UCSD-AML1 (cell line): ENCODE results near the gene CLTA.

ENCODE experiments used
- DNase-seq: peaks from one replicate; lab custom pipeline; 2025; ENCODE audit not compliant: unreplicated experiment; lab: John Stamatoyannopoulos, UW

Gene CLTA, protein sequence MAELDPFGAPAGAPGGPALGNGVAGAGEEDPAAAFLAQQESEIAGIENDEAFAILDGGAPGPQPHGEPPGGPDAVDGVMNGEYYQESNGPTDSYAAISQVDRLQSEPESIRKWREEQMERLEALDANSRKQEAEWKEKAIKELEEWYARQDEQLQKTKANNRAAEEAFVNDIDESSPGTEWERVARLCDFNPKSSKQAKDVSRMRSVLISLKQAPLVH

DNA sequence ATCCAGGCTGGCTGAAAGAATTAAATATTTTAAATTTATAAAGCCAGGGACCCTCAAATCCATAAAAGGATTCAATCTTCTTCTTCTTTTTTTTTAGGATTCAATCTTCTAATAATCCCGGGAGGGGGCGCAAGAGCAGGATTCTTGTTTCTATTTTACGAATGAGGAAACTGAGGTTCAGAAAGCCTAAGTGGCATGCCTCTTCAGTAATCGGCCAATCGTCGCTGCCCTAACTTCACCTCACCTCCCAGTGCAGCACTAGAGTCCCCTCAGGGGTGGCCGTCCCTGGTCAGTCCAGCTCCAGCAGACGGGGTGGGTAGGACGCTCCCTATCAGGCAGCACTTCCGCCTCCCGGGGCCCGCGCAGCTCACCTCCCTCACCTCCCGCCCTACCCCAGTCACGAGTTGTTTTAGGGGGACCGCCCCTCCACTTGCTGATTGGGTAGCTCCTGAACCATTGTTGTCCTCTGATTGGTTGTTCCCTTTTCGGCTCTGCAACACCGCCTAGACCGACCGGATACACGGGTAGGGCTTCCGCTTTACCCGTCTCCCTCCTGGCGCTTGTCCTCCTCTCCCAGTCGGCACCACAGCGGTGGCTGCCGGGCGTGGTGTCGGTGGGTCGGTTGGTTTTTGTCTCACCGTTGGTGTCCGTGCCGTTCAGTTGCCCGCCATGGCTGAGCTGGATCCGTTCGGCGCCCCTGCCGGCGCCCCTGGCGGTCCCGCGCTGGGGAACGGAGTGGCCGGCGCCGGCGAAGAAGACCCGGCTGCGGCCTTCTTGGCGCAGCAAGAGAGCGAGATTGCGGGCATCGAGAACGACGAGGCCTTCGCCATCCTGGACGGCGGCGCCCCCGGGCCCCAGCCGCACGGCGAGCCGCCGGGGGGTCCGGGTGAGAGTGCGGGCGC lies at the start of gene CLTA:
TSS of gene CLTA (plus strand) at position 534 of the 902 bp plus-strand sequence. CDS start at position 670, 136 bp downstream.
- DNase-seq = peak; percentile 94

DNA sequence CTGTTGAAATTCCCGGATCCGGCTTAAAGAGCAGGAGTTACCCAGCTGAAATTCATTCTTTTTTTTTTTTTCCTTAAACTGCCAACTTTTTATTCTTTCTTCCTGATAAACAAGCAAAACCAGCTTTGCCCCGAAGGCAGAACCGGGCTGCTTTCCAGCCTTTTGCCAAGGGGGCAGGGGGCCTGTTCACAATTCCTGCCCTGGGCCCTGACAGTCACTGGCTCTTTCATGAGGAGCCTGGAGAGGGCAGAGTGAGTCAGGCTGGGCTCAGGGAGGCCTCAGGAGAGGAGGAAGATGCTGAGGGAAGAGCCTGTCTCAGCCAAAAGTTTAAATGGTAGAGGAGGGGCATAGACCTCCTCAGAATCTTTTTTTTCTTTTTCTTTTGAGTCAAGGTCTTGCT lies 49.4 kb upstream of the CLTA start:
- DNase-seq = no peak

DNA sequence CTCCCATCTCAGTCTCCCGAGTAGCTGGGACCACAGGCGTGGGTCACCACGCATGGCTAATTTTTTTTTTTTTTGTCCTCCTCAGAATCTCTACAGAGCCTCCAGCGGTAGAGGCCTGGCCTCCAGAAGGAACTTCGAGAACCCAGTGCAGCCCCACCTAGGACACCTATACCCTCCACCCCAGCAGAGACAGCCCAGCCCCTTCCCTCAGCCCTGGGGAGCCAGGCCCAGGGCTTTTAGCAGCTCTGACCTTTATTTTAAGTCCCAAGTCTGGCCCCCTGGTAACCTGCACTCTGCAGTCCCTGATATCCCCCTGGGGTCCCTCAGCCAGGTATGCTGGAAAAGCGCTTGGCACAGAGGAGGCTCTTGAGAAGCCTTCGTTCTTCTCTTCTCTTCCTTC lies 49.0 kb upstream of the CLTA start:
- no peak for DNase-seq

DNA sequence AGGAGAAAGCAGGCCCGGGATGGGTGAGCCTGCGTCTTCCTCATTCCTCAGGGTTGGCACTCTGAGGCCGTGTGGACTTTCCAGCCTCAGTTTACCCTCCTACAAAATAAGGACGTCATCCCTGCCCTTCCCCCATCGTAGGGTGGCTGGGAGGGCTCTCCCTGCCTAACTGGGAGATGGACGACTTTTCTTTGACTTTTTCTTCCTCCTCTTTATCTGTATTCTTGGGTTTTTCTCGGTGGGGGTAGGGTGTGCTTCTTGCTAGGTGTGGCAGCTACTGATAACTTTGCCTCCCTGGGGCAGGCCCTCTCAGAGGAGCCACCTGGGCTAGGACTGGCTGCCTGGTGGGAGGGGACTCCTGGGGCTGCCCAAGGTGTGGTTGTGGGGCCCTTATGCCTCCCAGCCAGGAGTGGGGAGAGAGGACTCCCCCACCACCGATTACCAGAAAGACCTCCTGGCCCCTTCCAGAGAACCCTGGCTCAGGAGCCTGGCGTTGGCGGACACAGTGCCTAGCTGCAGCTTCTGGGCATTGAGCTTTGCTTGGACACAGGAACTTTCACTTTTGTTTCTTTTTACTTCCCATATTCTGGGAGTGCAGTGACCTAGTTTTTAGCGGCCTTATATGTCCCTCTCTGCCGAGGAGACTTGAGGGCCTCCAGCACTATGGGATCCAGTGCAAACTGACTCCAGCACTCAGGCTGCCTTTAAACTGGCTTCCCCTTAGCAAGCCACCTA lies 48.0 kb upstream of the CLTA start:
- DNase-seq = peak; percentile 45

DNA sequence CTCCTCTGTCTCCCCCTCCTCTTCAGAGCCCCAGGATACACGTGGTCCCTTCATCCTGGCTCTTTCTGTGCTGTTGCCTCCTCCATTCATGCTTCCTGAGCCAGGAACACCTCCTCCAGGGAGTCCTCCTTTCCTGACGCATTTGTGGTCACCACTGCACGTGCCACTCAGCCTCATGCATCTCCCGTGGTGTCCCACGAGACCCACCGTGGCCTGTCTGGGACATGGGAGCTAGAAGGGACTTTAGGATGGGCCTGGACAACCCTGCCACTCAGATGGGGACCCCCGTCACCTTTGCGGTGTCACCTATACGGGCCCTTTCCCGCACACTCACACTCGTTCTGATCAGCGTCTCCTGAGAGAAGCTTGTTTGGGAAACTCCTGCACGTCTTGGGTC lies 47.5 kb upstream of the CLTA start:
- no peak for DNase-seq

DNA sequence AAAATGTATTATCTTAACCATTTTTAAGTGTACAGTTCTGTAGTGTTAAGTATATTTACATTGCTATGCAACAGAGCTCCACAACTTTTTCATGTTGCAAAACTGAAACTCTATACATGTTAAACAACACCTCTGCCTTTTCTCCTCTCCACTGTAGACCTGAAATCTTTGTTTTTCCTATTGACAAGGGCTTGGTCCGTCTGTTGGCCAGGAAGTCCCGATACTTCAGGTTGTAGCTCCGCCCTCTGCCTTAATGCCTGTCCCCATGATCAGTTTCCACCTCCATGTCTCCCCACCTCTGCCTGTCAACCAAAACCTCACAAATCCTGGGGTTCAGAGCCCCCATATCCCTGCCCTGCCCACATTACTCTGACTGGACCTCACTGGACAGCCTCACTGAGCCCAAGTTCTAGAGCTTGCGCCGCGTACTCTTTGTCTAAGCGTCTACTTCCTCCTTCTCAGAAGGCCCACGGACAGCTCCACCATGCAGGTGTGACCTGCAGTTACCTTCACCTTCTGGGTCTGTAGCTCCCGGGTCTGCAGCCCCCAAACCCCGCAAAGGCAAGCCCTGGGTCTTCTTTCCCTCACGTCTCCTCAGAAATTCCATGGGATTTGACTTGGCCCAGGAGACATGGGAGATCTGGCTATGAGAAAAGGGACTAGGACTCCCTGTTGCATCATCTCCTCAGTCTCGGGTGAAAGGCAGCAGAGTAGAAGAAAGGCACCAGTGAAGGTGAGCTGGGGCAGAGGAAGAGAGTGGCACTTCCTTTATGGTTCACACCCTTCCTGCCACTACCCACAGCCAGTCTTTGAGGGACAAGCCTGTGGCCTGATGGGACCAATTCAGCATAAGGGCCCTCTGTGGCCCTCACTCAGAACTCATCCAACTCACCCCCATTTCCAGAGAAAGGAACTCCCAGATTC lies 46.1 kb upstream of the CLTA start:
- peak; percentile 51 for DNase-seq

DNA sequence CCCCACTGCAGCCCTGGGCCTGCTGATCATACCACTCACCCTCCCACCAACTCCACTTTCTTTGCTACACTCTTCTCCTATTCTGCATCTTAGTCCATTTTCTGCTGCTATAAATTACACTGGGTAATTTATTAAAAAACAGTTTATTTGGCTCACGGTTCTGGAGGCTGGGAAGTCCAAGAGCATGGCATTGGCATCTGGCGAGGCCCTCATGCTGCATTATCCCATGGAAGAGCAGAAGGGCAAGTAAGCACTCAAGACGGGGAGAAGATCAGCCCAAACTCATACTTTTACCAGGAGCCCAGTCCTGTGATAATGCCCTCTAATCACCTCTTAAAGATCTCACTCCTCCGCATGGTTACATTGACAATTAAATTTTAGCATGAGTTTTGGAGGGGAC lies 44.8 kb upstream of the CLTA start:
- DNase-seq = no peak

DNA sequence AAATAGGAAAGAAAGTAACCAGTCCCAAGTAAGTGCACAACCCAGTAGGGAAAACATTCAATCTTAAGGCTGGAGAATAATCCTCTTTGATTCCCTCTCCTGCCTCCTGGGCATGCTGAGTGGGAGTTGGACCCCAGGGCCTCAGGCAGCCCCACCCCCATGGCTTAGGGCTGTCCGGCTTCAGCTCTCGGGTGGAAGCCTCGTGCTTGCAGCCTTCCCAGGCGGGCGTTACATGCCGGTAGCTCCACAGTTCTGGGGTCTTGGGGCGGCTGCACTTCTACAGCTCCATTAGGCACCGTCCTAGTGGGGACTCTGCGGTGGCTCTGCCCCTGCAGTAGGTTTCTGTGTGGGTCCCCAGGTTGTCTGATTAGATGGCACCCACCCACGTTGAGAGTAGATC lies 44.1 kb upstream of the CLTA start:
- no peak for DNase-seq

DNA sequence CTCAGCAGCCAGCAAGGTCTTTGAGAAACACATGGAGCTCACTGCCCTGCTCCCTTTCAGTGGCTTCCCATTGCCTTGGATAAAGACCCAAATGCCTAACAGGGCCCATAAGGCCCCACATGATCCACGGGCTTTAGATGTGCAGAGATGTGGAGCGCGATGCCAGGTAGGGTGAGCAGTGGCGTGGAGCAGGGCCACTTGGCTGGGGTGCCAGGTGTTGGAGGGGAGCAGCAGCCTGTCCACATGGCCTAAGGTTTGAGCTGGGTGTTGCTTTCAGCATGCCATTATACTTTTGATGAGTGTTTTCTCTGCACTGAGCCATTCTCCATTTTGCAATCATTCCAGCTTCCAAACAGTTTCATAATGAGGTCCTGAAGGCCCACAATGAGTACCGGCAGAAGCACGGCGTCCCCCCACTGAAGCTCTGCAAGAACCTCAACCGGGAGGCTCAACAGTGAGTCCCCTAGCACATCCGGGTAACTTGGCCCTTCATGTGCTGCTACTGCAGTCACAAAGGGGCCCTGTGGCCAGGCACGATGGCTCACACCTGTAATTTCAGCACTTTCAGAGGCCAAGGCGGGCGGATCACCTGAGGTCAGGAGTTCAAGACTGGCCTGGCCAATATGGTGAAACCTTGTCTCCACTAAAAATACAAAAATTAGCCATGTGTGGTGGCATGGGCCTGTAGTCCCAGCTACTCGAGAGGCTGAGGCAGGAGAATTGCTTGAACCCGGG lies 43.1 kb upstream of the CLTA start:
- no peak for DNase-seq

DNA sequence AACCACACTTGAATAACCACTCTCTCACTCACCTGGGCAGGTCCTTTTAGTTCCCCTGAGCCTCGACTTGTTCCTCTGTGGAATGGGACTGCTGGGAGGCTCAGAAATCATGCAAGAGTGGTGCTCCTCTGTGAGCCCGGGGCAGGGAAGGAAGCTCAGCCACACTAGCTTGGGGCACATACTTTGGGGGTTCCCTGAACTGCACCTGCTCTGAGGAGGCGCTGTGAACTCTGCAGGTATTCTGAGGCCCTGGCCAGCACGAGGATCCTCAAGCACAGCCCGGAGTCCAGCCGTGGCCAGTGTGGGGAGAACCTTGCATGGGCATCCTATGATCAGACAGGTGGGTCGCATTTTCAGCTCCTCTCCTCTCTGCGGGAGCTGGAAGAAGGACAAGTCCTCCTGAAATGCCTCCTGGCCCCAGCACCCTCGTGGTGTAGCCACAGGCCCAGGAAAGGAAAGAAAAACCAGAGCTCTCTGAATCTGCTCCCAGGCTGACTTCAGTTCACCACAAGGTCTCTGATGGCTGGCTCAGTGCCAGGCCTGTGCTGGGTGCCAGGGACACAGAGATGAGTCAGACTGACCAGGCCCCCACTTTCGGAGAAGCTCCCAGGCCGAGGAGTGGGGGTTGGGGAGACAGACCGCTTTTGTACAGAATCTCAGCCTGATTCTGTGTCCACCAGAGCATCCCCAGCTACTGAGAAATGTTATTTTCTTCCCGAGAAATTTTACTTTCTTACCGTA lies 42.2 kb upstream of the CLTA start:
- peak; percentile 48 for DNase-seq

DNA sequence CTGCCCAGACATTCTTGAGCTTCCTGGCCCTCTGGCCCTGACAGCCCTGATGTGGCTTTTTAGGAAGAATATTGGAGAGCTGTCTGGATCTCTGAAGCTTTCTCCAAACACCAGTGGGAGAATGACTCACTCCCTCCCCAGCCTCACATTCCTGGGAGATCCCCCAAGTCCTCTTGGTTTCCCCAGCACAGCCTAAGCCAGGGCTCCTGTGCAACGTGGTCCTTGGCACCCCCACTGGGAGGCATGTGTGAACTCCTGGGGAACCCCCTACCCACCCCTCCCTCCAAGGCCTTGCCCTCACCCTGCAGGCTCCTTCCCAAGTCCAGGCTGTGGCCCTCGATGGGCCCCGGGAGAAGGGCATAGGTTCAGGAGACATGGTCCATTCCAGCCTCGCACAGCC lies 41.5 kb upstream of the CLTA start:
- no peak for DNase-seq

DNA sequence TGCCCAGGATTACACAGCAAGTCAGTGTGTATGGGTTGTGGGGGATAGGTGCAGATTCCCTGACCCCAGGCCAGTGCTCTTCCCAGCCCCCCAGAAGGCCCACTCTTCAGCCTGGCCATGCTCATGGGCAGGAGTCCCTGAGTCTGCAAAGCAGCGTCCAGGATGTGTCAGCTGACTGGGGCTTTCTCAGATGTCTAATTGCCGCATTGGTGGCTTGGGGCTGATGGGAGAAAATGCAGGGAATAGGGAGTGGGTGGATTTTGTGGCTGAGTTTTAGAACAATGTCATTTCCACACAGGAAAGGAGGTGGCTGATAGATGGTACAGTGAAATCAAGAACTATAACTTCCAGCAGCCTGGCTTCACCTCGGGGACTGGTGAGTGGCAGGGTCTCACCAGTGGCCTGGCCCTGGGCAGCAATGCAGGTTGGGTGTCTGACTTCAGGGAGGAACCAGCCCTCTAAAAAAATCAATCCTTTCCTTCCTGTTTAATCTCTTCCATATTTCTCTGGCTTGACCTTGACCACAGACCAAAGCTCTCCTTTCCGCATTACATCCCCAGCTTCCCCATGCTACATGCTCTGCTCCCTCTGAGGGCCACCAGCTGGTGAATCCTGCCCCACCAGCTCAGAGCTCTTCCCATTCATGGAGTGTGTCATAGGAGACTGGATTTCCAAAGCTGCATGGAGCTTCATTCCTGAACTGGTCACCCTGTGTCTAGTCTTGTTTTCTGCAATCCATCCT lies 40.0 kb upstream of the CLTA start:
- peak; percentile 54 for DNase-seq

DNA sequence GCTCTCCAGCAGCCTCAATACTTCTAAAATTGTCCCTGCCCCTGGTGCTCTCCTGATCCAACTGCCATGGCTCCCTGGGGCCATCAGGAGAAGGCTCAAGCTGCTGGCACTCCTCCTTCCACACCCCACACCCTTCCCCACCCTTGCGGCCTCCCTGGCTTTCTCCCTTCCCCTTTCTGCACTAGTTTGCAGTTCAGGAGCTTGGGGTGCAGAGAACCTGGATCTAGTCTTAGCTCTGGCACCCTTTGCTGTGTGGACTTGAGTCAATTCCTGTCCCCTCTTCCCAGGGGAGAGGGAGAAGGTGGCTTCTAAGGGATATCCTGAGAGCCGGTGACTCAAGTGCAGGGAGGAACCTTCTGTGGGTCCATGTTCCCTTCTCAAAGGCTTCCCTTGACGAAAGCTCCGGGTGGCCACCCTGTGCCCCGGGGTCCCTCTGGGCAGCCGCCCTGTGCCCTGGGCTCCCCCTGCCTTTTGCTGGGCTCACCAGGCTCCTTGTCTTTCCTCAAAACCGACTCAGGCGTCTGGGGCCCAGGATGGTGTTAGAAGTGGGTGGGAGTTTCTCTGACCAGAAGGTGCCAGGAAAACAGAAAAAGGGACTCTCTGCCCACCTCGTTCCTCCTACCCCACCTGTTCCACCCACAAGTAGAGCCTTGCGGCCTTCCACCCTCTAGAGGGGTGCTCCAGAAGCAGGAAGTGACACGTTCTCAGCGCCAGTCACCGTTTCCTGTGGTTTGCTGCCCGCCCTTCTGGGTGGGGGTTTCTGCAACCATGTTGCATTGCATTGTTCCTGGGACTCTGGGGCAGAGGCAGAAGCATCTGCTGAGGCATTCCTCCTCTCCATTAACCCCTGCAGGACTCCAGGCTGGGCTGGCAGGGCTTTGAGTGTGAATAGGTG lies 39.2 kb upstream of the CLTA start:
- peak; percentile 86 for DNase-seq

DNA sequence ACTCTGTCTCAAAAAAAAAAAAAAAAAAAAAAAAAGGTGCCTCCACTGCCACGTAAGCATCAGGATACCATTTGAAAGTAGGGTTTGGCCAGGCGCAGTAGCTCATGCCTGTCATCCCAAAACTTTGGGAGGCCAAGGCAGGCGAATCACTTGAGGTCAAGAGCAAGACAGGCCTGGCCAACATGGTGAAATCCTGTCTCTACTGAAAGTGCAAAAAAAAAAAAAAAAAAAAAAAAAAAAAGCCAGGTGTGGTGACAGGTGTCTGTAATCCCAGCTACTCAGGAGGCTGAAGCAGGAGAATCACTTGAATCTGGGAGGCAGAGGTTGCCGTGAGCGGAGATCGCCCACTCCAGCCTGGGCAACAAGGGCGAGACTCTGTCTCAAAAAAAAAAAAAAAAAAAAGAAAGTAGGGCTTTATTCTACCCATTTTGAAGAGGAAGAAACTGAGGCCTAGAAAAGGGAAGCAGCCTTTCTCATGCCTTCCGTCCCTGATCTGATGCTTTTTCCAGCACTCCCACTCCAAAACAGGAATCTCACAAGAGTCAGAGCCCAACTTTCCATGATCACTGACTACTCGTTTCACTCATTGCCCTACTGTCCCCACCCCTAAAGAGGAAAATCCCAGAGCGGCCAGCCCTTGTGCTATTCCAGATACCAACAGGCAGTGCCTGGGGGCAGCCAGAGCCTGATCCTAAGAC lies 37.8 kb upstream of the CLTA start:
- no peak for DNase-seq

DNA sequence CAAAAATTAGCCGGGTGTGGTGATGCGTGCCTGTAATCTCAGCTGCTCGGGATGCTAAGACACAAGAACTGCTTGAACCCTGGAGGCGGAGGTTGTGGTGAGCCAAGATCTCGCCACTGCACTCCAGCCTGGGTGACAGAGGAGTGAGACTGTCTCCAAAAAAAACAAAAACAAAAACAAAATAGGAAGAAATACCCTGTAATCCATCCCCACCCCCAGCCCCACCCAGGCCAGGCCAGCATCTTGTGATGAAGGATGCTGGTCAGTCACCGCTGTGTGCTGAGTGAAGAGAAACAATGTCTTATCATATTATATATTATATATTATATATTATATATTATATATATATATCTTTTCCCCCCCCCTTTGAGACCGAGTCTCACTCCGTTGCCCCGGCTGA lies 37.0 kb upstream of the CLTA start:
- no peak for DNase-seq

DNA sequence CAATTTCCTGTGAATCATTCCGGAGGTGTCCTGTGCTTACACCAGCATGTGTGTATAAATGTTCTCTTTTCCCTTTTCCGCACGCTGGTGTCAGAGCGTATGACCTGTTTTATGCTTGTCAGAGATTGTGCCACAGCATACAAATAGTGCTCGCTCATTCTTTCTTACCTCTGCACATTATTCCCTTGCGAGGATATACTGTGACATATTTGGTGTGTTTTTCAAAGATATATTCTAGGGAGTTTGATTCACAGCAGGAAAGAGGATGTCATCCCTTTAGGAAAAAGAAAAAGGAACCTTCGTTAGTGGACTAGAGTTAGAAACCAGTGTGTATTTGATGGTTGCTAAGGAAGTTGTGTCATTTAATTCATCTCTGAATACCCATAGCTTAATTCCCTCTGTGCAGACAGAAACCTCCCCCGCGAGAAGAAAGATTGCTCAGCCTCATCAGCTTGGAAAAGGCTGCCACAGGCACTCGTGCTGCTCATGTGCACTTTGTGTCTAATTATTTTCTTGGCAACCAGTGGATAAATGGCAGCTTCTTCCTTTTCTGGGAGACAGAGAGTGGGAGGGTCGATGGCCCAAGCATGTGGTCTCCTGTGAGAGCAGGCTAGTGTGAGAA lies 36.3 kb upstream of the CLTA start:
- DNase-seq = peak; percentile 32

DNA sequence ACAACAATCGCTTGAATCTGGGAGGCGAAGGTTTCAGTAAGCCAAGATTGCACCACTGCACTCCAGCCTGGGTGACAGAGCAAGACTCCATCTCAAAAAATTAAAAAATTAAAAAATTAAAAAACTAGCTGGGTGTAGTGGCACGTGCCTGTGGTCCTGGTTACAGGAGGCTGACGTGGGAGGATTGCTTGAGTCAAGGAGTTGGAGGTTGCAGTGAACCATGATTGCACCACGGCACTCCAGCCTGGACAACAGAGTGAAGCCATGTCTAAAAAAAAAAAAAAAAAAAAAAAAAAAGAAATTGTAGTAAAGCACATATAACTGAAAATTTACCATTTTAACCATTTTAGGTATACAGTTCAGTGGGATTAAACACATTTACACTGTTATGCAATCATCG lies 34.6 kb upstream of the CLTA start:
- DNase-seq = no peak
